Small intestine (tissue), 7 donors: ENCODE measurements around the gene POLR3G. TPM values are rescaled to one million over a fixed set of nuclear protein-coding genes. Genes with fewer than 3 reads are reported as not detected.

Source experiments
- DNase-seq, 2 donors: peaks; one replicate each; pipeline versions ENCODE4 v3.0.0 to v3.0.0-alpha.2; 2013
- FAIRE-seq: peaks from 2 replicates; lab custom pipeline; 2012; peaks lifted over from hg19 to GRCh38; lab: Jason Lieb, UNC
- H3K27ac ChIP-seq, 3 donors: one replicate each; pipeline ENCODE4 v1.5.1; 2013; ENCODE audit warnings: low read length in 2 of 3, mild to moderate bottlenecking in 2 of 3, control low read depth in 1 of 3, inconsistent platforms in 1 of 3, low read depth in 1 of 3, moderate library complexity in 1 of 3
- H3K27me3 ChIP-seq, 3 donors: one replicate each; pipeline ENCODE4 v1.6.1; 2013; ENCODE audit warnings: low read length in 3 of 3, inconsistent platforms in 1 of 3; ENCODE audit not compliant: control insufficient read depth in 3 of 3, insufficient read depth in 3 of 3
- H3K36me3 ChIP-seq, 3 donors: one replicate each; pipeline ENCODE4 v1.6.1; 2013; ENCODE audit warnings: low read length in 3 of 3, inconsistent platforms in 1 of 3, low read depth in 1 of 3, mild to moderate bottlenecking in 1 of 3, moderate library complexity in 1 of 3; ENCODE audit not compliant: control insufficient read depth in 3 of 3, insufficient read depth in 2 of 3
- H3K4me1 ChIP-seq, 3 donors: one replicate each; pipeline ENCODE4 v1.6.1; 2013; ENCODE audit warnings: low read length in 2 of 3, inconsistent platforms in 1 of 3, low read depth in 1 of 3, mild to moderate bottlenecking in 1 of 3, moderate library complexity in 1 of 3; ENCODE audit not compliant: control insufficient read depth in 3 of 3, insufficient read depth in 2 of 3
- H3K4me3 ChIP-seq, 3 donors: one replicate each; pipeline ENCODE4 v1.5.1; 2013; ENCODE audit warnings: low read length in 3 of 3, control low read depth in 1 of 3, inconsistent platforms in 1 of 3, low read depth in 1 of 3, mild to moderate bottlenecking in 1 of 3, moderate library complexity in 1 of 3
- H3K9me3 ChIP-seq, 2 donors: one replicate each; pipeline ENCODE4 v1.6.1; 2013; ENCODE audit warnings: low read depth in 1 of 2, low read length in 1 of 2; ENCODE audit not compliant: control insufficient read depth in 2 of 2, insufficient read depth in 1 of 2
- WGBS, 3 donors: extraction: QIAGEN DNeasy Blood & Tissue Kit; methylation state at CpG; one replicate each; pipeline ENCODE4 v1.1.7; 2013; 5-methylcytosine and 5-hydroxymethylcytosine counted together
- polyA plus RNA-seq, 4 donors: library from polyadenylated mRNA; stranded (reverse) in 3 of 4; unstranded in 1 of 4; fragments of 200-250 nt in 3 of 4; fragments of 120-200 nt in 1 of 4; gene quantifications; one replicate each; pipeline versions ENCODE4 v1.2.1 to v1.2.3, GENCODE V29; 2013
- donor health status: healthy with polysubstance abuse.
- donor health status: control.
- donor health status: control.
- donor health status: Bipolar disorder and iron deficiency.
- donor health status: healthy.

Gene POLR3G
- polyA plus RNA-seq, 4 donors: 0.45 to 2.1 (median 1.2) TPM

GRCh38 chr5:90472783-90473395, 1.8 kb upstream of the POLR3G start:
- H3K4me1 ChIP-seq: peaks cover 0 to 7% (median 0%) of the 10 kb centered on the region in 3 donors
- DNase-seq: peak in 1 of 2 donors; percentile 38
- H3K27me3 ChIP-seq: no peaks in the 10 kb centered on the region
- peak overlapping the region; percentile 59 to 95 (median 89) for H3K4me3 ChIP-seq
- no peaks in the 10 kb centered on the region for H3K36me3 ChIP-seq
- peak overlapping the region in 2 of 3 donors; percentile 81 to 87 for H3K27ac ChIP-seq
- FAIRE-seq: no peak
- 25 to 43% (median 31%) methylated on average over 9 of the region's 9 CpGs for WGBS, 3 donors
- H3K9me3 ChIP-seq: no peaks in the 10 kb centered on the region

DNA sequence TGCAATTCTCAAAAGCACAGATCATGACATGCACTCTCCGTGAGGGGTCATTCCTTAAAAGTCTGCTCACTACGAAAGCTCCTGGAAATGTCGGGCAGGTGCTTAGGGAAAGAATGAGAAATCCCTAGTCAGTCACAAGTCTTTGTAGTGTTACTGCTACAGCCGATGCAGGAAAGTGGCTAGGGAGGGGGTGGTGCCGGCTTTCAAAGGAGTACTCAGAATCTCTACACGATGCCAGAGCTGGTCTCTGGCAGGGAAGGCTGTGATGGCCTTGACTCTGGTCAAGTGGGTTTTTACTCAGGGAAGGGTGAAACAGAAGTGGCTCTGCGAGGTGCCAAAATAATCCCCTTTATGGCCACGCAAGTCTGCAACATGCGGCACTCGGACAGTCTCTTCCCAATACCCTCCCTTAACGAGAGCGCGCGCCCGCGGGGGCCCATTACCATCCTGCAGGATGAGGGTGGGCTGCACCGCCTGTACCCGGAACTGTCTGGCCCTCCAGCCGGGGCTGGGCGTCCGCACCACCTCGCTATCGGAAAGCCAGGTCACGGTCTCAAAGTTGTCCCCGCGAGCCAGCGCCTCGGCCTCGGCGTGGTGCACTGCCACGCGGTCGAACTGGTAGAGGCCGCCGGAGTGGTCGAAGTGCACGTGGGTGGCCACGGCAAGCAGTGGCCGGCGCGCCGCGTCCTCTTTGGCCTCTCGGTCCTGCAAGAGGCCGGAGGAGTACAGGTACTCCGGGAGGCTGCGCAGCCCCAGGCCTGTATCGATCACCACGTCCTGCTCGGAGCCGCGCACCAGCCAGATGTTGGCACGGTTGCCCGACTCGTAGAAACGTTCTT, 1.0 kb upstream of the POLR3G start:
- Histone ChIP-seq H3K4me3 (peak overlapping the region; percentile 59 to 95 (median 89)), H3K9me3 (no peaks in the 10 kb centered on the region), H3K27me3 (no peaks in the 10 kb centered on the region), H3K36me3 (no peaks in the 10 kb centered on the region), H3K27ac (peak overlapping the region; percentile 79 to 87 (median 81)), H3K4me1 (peaks cover 0 to 7% (median 0%) of the 10 kb centered on the region in 3 donors)
- FAIRE-seq: no peak
- DNase-seq: peak in 1 of 2 donors; percentile 69
- WGBS, 3 donors: 0 to 1% (median 1%) methylated on average over 43 to 56 of the region's 56 CpGs

GRCh38 chr5:90475436-90475980, 844 bp downstream of the POLR3G start:
- Histone ChIP-seq H3K9me3 (no peaks in the 10 kb centered on the region), H3K36me3 (no peaks in the 10 kb centered on the region), H3K4me1 (peaks cover 0 to 7% (median 0%) of the 10 kb centered on the region in 3 donors), H3K27ac (no peak overlapping the region), H3K27me3 (no peaks in the 10 kb centered on the region), H3K4me3 (peak overlapping the region in 1 of 3 donors; percentile 95)
- FAIRE-seq (no peak), DNase-seq (peak; percentile 1 to 10)
- 65 to 68% (median 67%) methylated on average over 17 of the region's 17 CpGs for WGBS, 3 donors

DNA sequence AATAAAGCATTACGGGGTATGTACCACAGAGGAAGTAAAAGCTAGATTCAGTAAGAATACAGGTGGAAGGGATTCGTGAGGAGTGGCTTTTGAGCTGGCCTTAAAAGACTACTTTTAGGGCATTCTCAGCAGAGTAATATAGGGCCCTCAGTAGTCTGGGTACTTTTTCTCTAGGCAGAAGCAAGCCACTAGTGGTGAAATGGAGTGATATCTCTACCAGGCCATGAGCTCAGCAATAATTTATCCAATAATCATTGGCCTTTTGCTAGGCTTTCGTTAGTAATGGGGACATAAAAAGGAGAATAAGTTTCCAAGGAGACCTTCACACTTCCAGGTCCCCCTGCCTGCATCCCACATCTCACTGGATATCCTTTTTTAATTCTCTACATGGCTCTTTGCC, 1.7 kb downstream of the POLR3G start:
- H3K36me3 ChIP-seq: no peaks in the 10 kb centered on the region

DNA sequence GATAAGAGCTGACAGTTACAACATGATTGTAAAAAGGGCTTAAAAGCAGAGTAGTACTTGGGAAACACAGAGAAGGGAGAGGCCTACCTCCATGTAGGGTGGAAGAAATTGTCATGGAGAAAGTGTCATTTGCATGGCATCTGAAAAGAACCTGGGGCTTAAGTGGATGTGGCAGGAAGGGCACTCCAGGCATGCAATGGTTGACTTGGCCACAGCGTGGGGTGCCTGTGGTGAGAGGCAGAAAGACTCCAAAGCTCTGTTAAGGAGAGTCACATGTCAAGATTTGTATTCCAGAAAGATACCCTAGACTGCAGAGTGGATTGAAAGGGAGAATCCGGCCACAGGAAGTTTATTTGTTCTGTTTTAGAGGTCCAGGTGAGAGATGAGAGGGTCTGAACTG, 2.4 kb downstream of the POLR3G start:
- H3K27ac ChIP-seq: no peak overlapping the region
- FAIRE-seq (no peak), DNase-seq (no peak)
- H3K9me3 ChIP-seq: no peaks in the 10 kb centered on the region
- no peaks in the 10 kb centered on the region for H3K27me3 ChIP-seq
- H3K36me3 ChIP-seq: no peaks in the 10 kb centered on the region
- peaks cover 0 to 7% (median 0%) of the 10 kb centered on the region in 3 donors for H3K4me1 ChIP-seq
- 71 to 85% (median 73%) methylated on average over 2 of the region's 2 CpGs for WGBS, 3 donors
- no peak overlapping the region for H3K4me3 ChIP-seq

More for the DNA sequence above, 1.7 kb downstream of the POLR3G start:
- FAIRE-seq (no peak), DNase-seq (no peak)
- no peaks in the 10 kb centered on the region for H3K27me3 ChIP-seq
- no peak overlapping the region for H3K4me3 ChIP-seq
- no peak overlapping the region for H3K27ac ChIP-seq
- 83 to 93% (median 85%) methylated on average over 3 of the region's 3 CpGs for WGBS, 3 donors
- H3K4me1 ChIP-seq: peaks cover 0 to 7% (median 0%) of the 10 kb centered on the region in 3 donors
- H3K9me3 ChIP-seq: no peaks in the 10 kb centered on the region

GRCh38 chr5:90477621-90478215, 3.1 kb downstream of the POLR3G start:
- H3K9me3 ChIP-seq: no peaks in the 10 kb centered on the region
- FAIRE-seq: no peak
- no peak overlapping the region for H3K27ac ChIP-seq
- H3K4me3 ChIP-seq: no peak overlapping the region
- no peak for DNase-seq
- H3K36me3 ChIP-seq: no peaks in the 10 kb centered on the region
- H3K4me1 ChIP-seq: peaks cover 0 to 5% (median 0%) of the 10 kb centered on the region in 3 donors
- 79 to 84% (median 81%) methylated on average over 8 of the region's 8 CpGs for WGBS, 3 donors
- H3K27me3 ChIP-seq: no peaks in the 10 kb centered on the region

- H3K9me3 ChIP-seq: no peaks in the 10 kb centered on the region
- no peak overlapping the region for H3K27ac ChIP-seq
- FAIRE-seq: no peak
- H3K4me3 ChIP-seq: no peak overlapping the region
- H3K36me3 ChIP-seq: no peaks in the 10 kb centered on the region
- no peaks in the 10 kb centered on the region for H3K27me3 ChIP-seq
- DNase-seq: no peak
- H3K4me1 ChIP-seq: peaks cover 0 to 3% (median 0%) of the 10 kb centered on the region in 3 donors
Measured at GRCh38 chr5:90479611-90480385, 5.1 kb downstream of the POLR3G start.
